HG02970 (cell line): ENCODE results near the gene FARP2.
"Not testable (repeated sequence)": the region's sequence is repeated elsewhere in the genome, so short reads cannot be mapped to it uniquely, and the experiment has no call there.

Source experiments
- ATAC-seq: cut with Tn5 transposase; IDR thresholded peaks from one replicate; pipeline ENCODE4 v1.9.1; 2021; ENCODE audit warnings: mild to moderate bottlenecking, moderate library complexity, moderate number of reproducible peaks; ENCODE audit not compliant: unreplicated experiment, low FRiP score

FARP2 gene

GRCh38 chr2:241451840-241452506 lies 95.9 kb downstream of the FARP2 start:
- no peak for ATAC-seq

- ATAC-seq: not testable (repeated sequence)
Measured at GRCh38 chr2:241453919-241454318, 97.8 kb downstream of the FARP2 start.

- no peak for ATAC-seq
Measured at GRCh38 chr2:241454837-241455485, 98.9 kb downstream of the FARP2 start.

GRCh38 chr2:241456546-241456945 lies 100.5 kb downstream of the FARP2 start:
- no peak for ATAC-seq

GRCh38 chr2:241458687-241459086 lies 102.6 kb downstream of the FARP2 start:
- no peak for ATAC-seq

- no peak for ATAC-seq
Measured at GRCh38 chr2:241459520-241459919, 103.4 kb downstream of the FARP2 start.

- no peak for ATAC-seq
Measured at GRCh38 chr2:241460631-241461030, 104.5 kb downstream of the FARP2 start.

- ATAC-seq: no peak
Measured at GRCh38 chr2:241461693-241462677, 105.9 kb downstream of the FARP2 start.

- no peak for ATAC-seq
Measured at GRCh38 chr2:241463276-241464135, 107.4 kb downstream of the FARP2 start.

GRCh38 chr2:241465543-241465942 lies 109.5 kb downstream of the FARP2 start:
- ATAC-seq: no peak

- ATAC-seq: no peak
Measured at GRCh38 chr2:241466230-241466629, 110.1 kb downstream of the FARP2 start.

- no peak for ATAC-seq
Measured at GRCh38 chr2:241467777-241468475, 111.8 kb downstream of the FARP2 start.

- ATAC-seq: no peak
Measured at GRCh38 chr2:241468476-241468781, 112.3 kb downstream of the FARP2 start.

GRCh38 chr2:241469746-241470145 lies 113.7 kb downstream of the FARP2 start:
- ATAC-seq: no peak

GRCh38 chr2:241473399-241473798 lies 117.3 kb downstream of the FARP2 start:
- no peak for ATAC-seq

GRCh38 chr2:241475267-241475666 lies 119.2 kb downstream of the FARP2 start:
- no peak for ATAC-seq

- ATAC-seq: no peak
Measured at GRCh38 chr2:241478166-241478565, 122.1 kb downstream of the FARP2 start.

GRCh38 chr2:241479026-241479898 lies 123.2 kb downstream of the FARP2 start:
- no peak for ATAC-seq

GRCh38 chr2:241481687-241482086 lies 125.6 kb downstream of the FARP2 start:
- ATAC-seq: no peak
